H7 (cell line): Measurements from ENCODE around the gene NPB. TPM values are rescaled to one million over a fixed set of nuclear protein-coding genes. Genes with fewer than 3 reads are reported as not detected.
"Not testable (repeated sequence)": the region's sequence is repeated elsewhere in the genome, so short reads cannot be mapped to it uniquely, and the experiment has no call there.

ENCODE experiments used
- DNase-seq: peaks from one replicate; pipeline ENCODE4 v3.0.0; 2012
- H3K27me3 ChIP-seq: 2 replicates; pipeline ENCODE4 v1.6.0; 2011; ENCODE audit warnings: mild to moderate bottlenecking, low read length; ENCODE audit not compliant: control insufficient read depth, insufficient read depth
- H3K36me3 ChIP-seq: replicated peaks from 2 replicates; pipeline ENCODE4 v1.5.1; 2011; ENCODE audit warnings: low read length; ENCODE audit not compliant: control insufficient read depth, insufficient read depth
- H3K4me3 ChIP-seq: 2 replicates; pipeline ENCODE4 v1.5.1; 2011; ENCODE audit warnings: low read depth, mild to moderate bottlenecking, control low read depth, low read length, moderate library complexity; ENCODE audit not compliant: insufficient read depth
- total RNA-seq: library from RNA; depleted of rRNA; stranded (reverse); fragments of >200 nt; shearing (Covaris generic); gene quantifications from 2 replicates; pipeline ENCODE4 v1.2.3, GENCODE V29; 2014

The NPB gene
- total RNA-seq, 1 experiment from 2014 or later = 0.94 TPM

GRCh38 chr17:81909966-81910839 lies 8.2 kb downstream of the NPB start:
- no peak for DNase-seq
- Histone ChIP-seq H3K36me3 (peaks cover 7% of the 10 kb centered on the region), H3K27me3 (peaks cover 2% of the 10 kb centered on the region; the same call in 1 of the 2 replicates), H3K4me3 (peak overlapping the region; percentile 78)

- H3K36me3 ChIP-seq = peaks cover 10% of the 10 kb centered on the region
- no peak for DNase-seq
These were observed 8.8 kb downstream of the NPB start for GRCh38 chr17:81910840-81911276.

GRCh38 chr17:81911277-81911961 lies 9.4 kb downstream of the NPB start, which contains the start of gene PCYT2:
Gene PCYT2, minus strand, starts transcription at chr17:81911399. Its CDS starts 44 bp downstream, at chr17:81911355.
- Histone ChIP-seq H3K4me3 (peak within 1 kb of the TSS; percentile 78), H3K27me3 (peaks cover 2% of the 10 kb centered on the region; the same call in 1 of the 2 replicates), H3K36me3 (peaks cover 10% of the 10 kb centered on the region)
- peak; percentile 100 for DNase-seq

More at GRCh38 chr17:81910840-81911276, 8.8 kb downstream of the NPB start:
- Histone ChIP-seq H3K27me3 (peaks cover 2% of the 10 kb centered on the region; the same call in 1 of the 2 replicates), H3K4me3 (peak overlapping the region; percentile 78)

DNA sequence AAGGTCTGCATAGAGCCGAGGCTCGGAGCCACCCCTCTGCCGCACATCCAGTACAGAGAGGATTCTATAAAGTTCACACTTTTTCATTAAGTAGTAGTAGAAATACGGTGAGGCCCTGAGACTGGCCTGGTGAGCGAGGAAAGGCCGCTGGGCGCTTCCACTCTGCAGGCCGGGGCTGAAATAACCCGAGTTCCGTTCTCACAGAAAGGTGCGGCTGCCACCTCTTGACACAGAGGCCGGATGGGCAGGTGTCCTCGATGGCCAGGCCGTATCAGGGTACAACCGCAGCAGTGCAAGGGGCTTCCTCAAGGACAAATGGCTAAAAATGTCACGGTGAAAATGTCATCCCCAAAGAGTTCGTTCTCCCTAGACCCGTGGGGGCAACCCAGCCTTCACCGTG lies 9.9 kb downstream of the NPB start:
- H3K4me3 ChIP-seq = peak overlapping the region; percentile 9; the same call in 1 of the 2 replicates
- no peak for DNase-seq

GRCh38 chr17:81912441-81913309 lies 10.6 kb downstream of the NPB start:
- DNase-seq = no peak
- Histone ChIP-seq H3K4me3 (no peak overlapping the region), H3K36me3 (peaks cover 10% of the 10 kb centered on the region), H3K27me3 (peaks cover 2% of the 10 kb centered on the region; the same call in 1 of the 2 replicates)

More for the DNA sequence above, 9.9 kb downstream of the NPB start:
- peaks cover 2% of the 10 kb centered on the region; the same call in 1 of the 2 replicates for H3K27me3 ChIP-seq
- peaks cover 10% of the 10 kb centered on the region for H3K36me3 ChIP-seq

- Histone ChIP-seq H3K36me3 (peaks cover 7% of the 10 kb centered on the region), H3K27me3 (peaks cover 2% of the 10 kb centered on the region; the same call in 1 of the 2 replicates), H3K4me3 (no peak overlapping the region)
- DNase-seq = no peak
These were observed 11.5 kb downstream of the NPB start for GRCh38 chr17:81913394-81914102.

DNA sequence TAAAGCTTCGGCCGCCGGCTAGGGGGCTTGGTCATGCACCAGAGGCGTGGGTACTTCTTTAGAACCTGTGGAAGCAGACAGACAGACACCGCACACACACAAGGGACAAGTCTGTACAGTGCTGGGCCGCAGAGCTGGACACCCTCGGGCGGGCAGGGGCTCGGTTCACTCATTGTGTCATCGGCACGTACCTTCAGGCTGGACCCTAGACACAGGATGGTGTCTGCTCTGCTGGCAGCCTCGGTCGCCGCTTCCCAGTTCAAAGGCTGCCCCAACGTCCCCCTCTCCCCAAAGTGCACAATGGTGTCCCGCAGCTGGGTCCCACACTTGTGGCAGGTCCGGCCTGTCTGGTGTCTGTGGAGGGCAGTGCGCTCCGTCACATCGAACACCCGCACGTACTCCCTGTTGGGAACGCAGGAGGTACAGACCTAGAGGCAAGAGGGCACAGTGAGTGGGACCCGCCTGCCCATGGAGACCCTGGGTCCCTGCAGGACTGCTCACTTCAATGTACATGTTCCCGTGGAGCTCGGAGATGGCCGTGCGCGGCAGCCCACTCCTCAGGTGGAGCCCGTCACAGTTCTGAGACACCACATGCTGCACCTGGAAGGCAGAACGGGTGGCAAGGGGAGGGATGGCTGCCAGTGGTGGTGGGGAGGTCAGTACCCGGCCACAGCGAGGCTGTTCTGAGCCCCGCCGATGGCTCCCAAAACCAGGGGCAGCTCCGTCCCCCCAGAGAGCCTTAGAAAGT lies 12.2 kb downstream of the NPB start:
- no peak overlapping the region for H3K4me3 ChIP-seq
- no peak for DNase-seq
- peaks cover 2% of the 10 kb centered on the region; the same call in 1 of the 2 replicates for H3K27me3 ChIP-seq
- H3K36me3 ChIP-seq = peaks cover 9% of the 10 kb centered on the region

DNA sequence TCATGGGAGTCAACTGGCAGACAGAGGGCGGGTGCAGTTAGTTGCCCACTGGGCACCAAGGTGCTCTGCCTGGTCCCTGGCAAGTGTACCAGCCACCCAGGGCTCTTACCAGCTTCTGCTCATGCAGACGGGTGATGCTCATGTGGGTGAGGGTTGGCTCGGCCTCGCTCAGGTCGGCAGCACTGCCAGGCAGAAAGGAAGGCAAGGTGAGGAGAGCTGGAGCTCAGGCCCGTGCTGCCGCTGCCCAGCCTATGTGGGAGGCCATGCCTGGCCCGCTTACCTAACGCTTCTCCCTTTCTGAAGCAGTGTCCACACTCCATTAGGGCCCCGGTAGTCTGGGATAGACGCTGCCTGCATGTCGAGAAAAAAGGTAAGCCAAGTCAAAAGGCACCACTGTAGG lies 13.3 kb downstream of the NPB start:
- Histone ChIP-seq H3K4me3 (no peak overlapping the region), H3K36me3 (peaks cover 12% of the 10 kb centered on the region), H3K27me3 (peaks cover 2% of the 10 kb centered on the region; the same call in 1 of the 2 replicates)
- DNase-seq = no peak

GRCh38 chr17:81916234-81917001 lies 14.4 kb downstream of the NPB start:
- Histone ChIP-seq H3K36me3 (peaks cover 14% of the 10 kb centered on the region), H3K4me3 (peak overlapping the region; percentile 58; the same call in 1 of the 2 replicates), H3K27me3 (no peaks in the 10 kb centered on the region)
- DNase-seq = no peak

GRCh38 chr17:81917565-81918332 lies 15.7 kb downstream of the NPB start, which contains the start of gene SIRT7:
Gene SIRT7, minus strand, starts transcription at chr17:81918176. Its CDS starts 45 bp downstream, at chr17:81918131.
- Histone ChIP-seq H3K4me3 (peak within 1 kb of the TSS; percentile 58), H3K27me3 (no peaks in the 10 kb centered on the region), H3K36me3 (peaks cover 16% of the 10 kb centered on the region)
- DNase-seq = peak; percentile 100

DNA sequence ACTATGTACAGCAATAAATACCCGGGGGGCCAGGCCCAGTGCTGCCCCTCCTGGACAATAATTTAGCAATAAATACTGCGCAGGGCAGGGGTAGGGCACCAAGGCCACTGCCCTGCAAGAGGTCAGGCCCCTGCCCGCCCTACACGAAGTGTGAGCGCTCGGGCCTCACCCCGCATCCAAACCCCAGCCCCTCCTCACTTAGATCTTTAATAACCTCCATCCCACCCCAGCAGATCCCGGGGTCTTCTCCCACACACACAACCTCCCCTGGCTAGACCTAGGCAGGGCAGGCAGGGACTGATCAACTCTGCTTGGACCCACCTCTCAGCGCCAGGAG lies 16.3 kb downstream of the NPB start:
- DNase-seq, H3K27me3 ChIP-seq, H3K4me3 ChIP-seq: not testable (repeated sequence)
- peaks cover 16% of the 10 kb centered on the region for H3K36me3 ChIP-seq
